Measurements from ENCODE around the gene ACP3. TPM values are rescaled to one million over a fixed set of nuclear protein-coding genes. Genes with fewer than 3 reads are reported as not detected.

The ACP3 gene
- total and polyA plus RNA-seq, 9 donors = 0.29 to 3.4 (median 0.58) TPM

DNA sequence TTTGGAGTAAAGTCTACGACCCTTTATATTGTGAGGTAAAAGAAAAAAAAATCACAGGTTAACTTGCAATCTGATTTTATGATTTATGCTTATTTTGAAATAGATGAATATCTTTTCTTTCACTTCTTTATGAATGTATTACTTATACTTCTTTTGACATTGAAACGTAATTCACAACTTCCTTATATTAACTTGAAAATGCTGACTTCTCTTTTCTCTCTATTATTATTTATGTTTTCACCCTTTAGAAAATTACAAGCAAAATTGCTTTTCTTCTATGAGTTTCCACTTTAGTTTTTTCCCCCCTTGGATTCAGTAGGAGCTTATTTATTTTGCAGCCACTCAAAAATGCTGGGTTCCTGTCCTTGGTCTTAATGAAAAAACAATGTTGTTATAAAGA is 25.4 kb downstream of the ACP3 start:
- no peak for DNase-seq
- Histone ChIP-seq H3K9me3 (replicated peaks; ENCODE audit: control insufficient read depth, low read depth, low read length) (no peaks in the 10 kb centered on the region), H3K27me3 (ENCODE audit: control insufficient read depth, insufficient read depth, low read length) (no peaks in the 10 kb centered on the region), H3K27ac (ENCODE audit: low read length) (no peak overlapping the region), H3K4me3 (ENCODE audit: low read length) (no peak overlapping the region), H3K36me3 (ENCODE audit: control insufficient read depth, insufficient read depth, low read length) (no peaks in the 10 kb centered on the region), H3K4me1 (ENCODE audit: control insufficient read depth, insufficient read depth, low read length) (peaks cover 4% of the 10 kb centered on the region)
- no CpG with 5 or more reads among the region's 2 CpGs for WGBS (ENCODE audit: insufficient coverage)

DNA sequence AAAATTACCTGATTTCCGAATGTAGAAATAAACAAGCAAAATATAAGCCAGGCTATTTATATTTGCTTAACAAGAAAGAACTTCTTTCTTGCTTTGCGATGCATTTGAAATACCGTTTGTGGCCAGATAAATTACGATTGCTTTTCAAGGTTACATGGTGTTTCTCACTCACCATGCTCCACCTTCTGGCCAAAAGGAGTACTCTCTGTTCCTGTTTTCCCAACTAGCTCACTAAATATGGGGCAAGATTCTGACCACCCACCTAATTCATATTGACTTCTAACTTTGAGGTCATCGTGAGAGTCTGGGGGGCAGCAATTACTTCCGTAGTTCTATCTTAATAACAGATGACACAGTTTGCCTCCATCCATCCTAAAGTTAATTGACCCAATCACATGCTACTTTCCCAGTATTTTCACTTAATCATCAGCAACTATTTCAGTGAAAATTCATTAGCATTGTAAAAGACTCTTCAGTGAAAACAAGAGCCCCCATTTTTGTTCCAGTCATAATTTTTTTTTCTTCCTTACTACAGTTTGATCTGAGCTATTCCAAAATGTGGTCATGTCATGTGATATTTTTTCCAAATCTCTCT is 25.9 kb downstream of the ACP3 start:
- no peaks in the 10 kb centered on the region for H3K9me3 ChIP-seq (replicated peaks; ENCODE audit: control insufficient read depth, low read depth, low read length)
- 0% methylated on average over 2 of the region's 6 CpGs for WGBS (ENCODE audit: insufficient coverage)
- no peaks in the 10 kb centered on the region for H3K36me3 ChIP-seq (ENCODE audit: control insufficient read depth, insufficient read depth, low read length)
- no peak overlapping the region for H3K27ac ChIP-seq (ENCODE audit: low read length)
- H3K27me3 ChIP-seq (ENCODE audit: control insufficient read depth, insufficient read depth, low read length) = no peaks in the 10 kb centered on the region
- DNase-seq = peak; percentile 79
- H3K4me1 ChIP-seq (ENCODE audit: control insufficient read depth, insufficient read depth, low read length) = peaks cover 4% of the 10 kb centered on the region
- no peak overlapping the region for H3K4me3 ChIP-seq (ENCODE audit: low read length)

DNA sequence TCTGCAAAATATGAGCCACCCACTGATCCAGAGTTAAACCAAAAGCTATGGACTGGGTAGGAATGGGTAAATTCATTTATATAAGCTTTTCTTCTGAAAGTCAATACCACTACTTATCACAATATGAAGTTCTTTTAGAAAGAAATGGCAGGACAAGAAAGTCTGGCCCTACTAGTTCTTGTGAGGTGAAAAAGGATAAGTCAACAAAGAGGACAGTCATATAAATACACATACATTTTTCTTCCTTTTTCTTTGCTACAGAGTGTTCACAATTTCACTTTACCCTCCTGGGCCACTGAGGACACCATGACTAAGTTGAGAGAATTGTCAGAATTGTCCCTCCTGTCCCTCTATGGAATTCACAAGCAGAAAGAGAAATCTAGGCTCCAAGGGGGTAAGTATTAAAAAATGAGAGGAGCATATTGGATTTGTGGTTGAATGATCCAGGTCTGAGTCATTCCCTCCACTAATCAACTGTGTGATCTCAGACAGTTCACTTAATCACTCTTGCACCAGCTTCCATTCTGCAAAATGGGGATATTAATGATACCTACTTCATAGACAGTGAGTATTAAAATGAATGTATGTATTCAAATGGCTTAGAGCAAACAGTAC is 27.6 kb downstream of the ACP3 start:
- no peak overlapping the region for H3K4me3 ChIP-seq (ENCODE audit: low read length)
- peaks cover 4% of the 10 kb centered on the region for H3K4me1 ChIP-seq (ENCODE audit: control insufficient read depth, insufficient read depth, low read length)
- H3K36me3 ChIP-seq (ENCODE audit: control insufficient read depth, insufficient read depth, low read length) = no peaks in the 10 kb centered on the region
- DNase-seq = no peak
- H3K27me3 ChIP-seq (ENCODE audit: control insufficient read depth, insufficient read depth, low read length) = no peaks in the 10 kb centered on the region
- no peak overlapping the region for H3K27ac ChIP-seq (ENCODE audit: low read length)
- H3K9me3 ChIP-seq (replicated peaks; ENCODE audit: control insufficient read depth, low read depth, low read length) = no peaks in the 10 kb centered on the region

DNA sequence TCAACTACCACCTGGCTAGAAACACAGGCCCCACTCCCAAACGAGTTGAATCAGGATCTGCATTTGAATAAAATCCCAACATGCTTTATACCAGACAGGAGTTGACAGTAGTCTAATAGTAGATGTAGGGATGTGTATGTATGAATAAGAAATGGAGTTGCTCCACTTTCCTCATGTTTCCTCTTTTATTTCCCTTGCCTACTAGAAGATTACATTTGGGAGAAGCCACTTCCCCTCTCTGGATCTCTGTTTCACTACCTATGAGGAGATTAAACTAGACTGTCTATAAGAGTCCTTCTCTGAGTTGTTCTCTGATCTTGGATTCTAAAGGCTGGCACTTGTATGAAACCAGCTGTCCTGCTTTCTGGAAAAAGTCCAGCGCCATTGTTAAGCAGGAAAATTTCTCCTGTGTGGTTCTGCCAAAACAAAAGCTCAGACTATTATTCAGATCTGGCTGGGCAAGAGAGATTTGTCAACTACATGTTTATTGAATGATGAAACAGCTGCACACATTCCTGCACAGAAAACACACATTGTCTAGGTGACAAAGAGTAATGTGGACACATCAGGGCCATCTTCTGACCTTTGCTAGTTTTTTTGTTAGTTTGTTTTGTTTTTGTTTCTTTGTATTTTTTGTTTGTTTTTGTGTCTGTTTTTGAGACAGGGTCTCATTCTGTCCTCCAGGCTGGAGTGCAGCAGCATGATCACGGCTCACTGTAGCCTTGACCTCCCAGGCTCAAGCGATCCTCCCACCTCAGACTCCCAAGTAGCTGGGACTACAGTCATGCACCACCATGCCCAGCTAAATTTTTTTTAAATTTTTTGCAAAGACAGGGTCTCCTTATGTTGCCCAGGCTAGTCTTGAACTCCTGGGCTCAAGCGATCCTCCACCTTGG is 29.9 kb downstream of the ACP3 start:
- H3K36me3 ChIP-seq (ENCODE audit: control insufficient read depth, insufficient read depth, low read length) = no peaks in the 10 kb centered on the region
- H3K27ac ChIP-seq (ENCODE audit: low read length) = peak overlapping the region; percentile 42
- no peaks in the 10 kb centered on the region for H3K9me3 ChIP-seq (replicated peaks; ENCODE audit: control insufficient read depth, low read depth, low read length)
- H3K27me3 ChIP-seq (ENCODE audit: control insufficient read depth, insufficient read depth, low read length) = no peaks in the 10 kb centered on the region
- peak; percentile 71 for DNase-seq
- WGBS (ENCODE audit: insufficient coverage) = 86% methylated on average over 3 of the region's 5 CpGs
- no peak overlapping the region for H3K4me3 ChIP-seq (ENCODE audit: low read length)
- peaks cover 4% of the 10 kb centered on the region for H3K4me1 ChIP-seq (ENCODE audit: control insufficient read depth, insufficient read depth, low read length)

DNA sequence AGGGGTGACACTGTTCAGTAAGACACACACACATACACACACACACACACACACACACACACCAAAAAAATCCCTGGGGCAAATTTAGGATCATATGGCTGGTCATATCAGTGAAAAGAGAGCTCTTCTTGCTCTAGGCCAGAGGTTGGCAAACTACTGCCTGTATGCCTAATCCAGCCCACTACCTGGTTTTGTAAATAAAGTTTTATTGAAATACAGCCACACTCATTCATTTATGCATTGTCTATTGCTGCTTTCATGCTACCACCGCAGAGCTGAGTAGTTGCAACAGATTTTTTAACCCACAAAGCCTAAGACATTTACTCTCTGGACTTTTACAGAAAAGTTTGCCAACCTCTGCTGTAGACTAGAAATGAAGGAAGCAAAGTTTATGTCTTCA is 30.6 kb downstream of the ACP3 start:
- H3K9me3 ChIP-seq (replicated peaks; ENCODE audit: control insufficient read depth, low read depth, low read length) = no peaks in the 10 kb centered on the region
- no peaks in the 10 kb centered on the region for H3K27me3 ChIP-seq (ENCODE audit: control insufficient read depth, insufficient read depth, low read length)
- peaks cover 4% of the 10 kb centered on the region for H3K4me1 ChIP-seq (ENCODE audit: control insufficient read depth, insufficient read depth, low read length)
- DNase-seq = no peak
- WGBS (ENCODE audit: insufficient coverage) = no CpG with 5 or more reads among the region's 1 CpG
- no peaks in the 10 kb centered on the region for H3K36me3 ChIP-seq (ENCODE audit: control insufficient read depth, insufficient read depth, low read length)
- H3K27ac ChIP-seq (ENCODE audit: low read length) = no peak overlapping the region
- H3K4me3 ChIP-seq (ENCODE audit: low read length) = no peak overlapping the region

DNA sequence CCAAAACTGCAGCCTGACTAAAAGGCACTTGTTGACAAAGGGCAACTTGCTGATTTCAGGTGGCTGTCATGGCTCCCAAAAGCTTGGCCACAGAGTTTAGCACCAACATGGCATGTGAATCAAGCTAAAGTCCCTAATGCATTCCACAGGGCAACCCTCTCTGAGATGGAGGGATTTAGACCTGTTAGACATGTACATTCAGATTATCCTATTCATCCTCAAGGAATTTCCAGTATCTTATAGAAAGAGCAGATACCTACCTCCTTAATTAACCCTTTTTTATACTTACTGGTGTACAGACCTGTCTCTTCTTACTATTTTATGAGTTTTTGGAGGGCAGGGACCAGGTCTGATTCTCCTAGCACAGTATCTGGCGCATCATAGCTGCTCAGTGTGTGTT is 31.3 kb downstream of the ACP3 start:
- no peak overlapping the region for H3K4me3 ChIP-seq (ENCODE audit: low read length)
- peaks cover 4% of the 10 kb centered on the region for H3K4me1 ChIP-seq (ENCODE audit: control insufficient read depth, insufficient read depth, low read length)
- DNase-seq = no peak
- H3K36me3 ChIP-seq (ENCODE audit: control insufficient read depth, insufficient read depth, low read length) = no peaks in the 10 kb centered on the region
- no peaks in the 10 kb centered on the region for H3K27me3 ChIP-seq (ENCODE audit: control insufficient read depth, insufficient read depth, low read length)
- no CpG with 5 or more reads among the region's 1 CpG for WGBS (ENCODE audit: insufficient coverage)
- H3K9me3 ChIP-seq (replicated peaks; ENCODE audit: control insufficient read depth, low read depth, low read length) = no peaks in the 10 kb centered on the region
- no peak overlapping the region for H3K27ac ChIP-seq (ENCODE audit: low read length)

GRCh38 chr3:132350814-132351213 is 33.6 kb downstream of the ACP3 start:
- Histone ChIP-seq H3K4me3 (ENCODE audit: low read length) (no peak overlapping the region), H3K27ac (ENCODE audit: low read length) (no peak overlapping the region), H3K9me3 (replicated peaks; ENCODE audit: control insufficient read depth, low read depth, low read length) (no peaks in the 10 kb centered on the region), H3K27me3 (ENCODE audit: control insufficient read depth, insufficient read depth, low read length) (no peaks in the 10 kb centered on the region), H3K36me3 (ENCODE audit: control insufficient read depth, insufficient read depth, low read length) (no peaks in the 10 kb centered on the region), H3K4me1 (ENCODE audit: control insufficient read depth, insufficient read depth, low read length) (peaks cover 4% of the 10 kb centered on the region)
- 81% methylated on average over 1 of the region's 1 CpG for WGBS (ENCODE audit: insufficient coverage)
- no peak for DNase-seq

DNA sequence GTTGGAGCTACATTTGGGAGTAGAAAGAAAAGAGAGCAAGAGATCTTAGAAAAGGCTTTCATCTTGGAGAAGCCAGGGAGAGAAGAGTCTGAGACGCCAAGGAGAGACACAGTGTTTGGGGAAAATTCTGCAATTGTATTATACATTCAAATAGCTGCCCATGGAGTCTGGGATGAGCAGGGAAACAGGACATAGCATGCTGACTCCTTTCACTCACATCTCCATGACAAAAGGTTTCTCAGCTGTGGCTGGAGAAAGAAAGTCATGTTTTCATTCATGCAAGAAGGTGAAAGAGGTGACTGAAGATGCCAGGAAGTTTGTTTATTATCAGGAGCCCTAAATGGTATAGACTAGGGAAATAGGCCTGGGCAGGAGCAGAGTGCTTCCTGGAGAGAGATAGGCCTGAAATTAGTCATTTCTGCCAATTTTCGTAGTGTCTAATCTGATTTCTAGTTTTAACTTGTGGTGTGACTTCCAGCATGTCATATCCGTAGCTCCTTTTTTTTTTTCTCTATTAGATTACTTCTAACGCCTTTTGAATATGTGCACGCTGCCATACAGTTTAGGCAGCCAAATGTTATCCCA is 34.1 kb downstream of the ACP3 start:
- Histone ChIP-seq H3K36me3 (ENCODE audit: control insufficient read depth, insufficient read depth, low read length) (no peaks in the 10 kb centered on the region), H3K9me3 (replicated peaks; ENCODE audit: control insufficient read depth, low read depth, low read length) (no peaks in the 10 kb centered on the region), H3K4me1 (ENCODE audit: control insufficient read depth, insufficient read depth, low read length) (peaks cover 4% of the 10 kb centered on the region), H3K4me3 (ENCODE audit: low read length) (no peak overlapping the region), H3K27me3 (ENCODE audit: control insufficient read depth, insufficient read depth, low read length) (no peaks in the 10 kb centered on the region), H3K27ac (ENCODE audit: low read length) (no peak overlapping the region)
- DNase-seq = no peak
- WGBS (ENCODE audit: insufficient coverage) = no CpG with 5 or more reads among the region's 5 CpGs

DNA sequence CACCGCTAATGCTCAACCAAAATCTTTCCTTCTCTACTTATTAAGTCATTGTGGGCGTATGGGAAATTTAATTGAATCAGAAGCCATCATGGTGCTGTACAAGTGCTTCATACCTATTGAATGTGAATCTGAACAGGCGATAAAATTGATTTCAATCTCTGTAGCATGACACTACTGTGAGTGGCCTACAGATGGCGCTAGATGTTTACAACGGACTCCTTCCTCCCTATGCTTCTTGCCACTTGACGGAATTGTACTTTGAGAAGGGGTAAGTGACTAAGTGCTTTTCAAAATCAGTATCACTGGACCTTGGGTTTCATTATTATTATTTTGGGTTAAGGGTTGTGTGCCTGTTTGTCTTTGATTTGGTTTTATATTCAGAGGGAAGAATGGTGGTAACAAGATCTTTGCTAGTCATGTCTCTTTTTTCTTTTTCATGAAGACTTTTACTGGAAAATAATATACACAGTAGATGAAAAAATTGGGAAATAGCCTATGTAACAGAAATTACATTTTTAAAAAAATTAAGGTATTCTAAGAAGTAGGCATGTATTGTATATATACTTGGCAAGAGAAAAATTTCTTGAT is 35.4 kb downstream of the ACP3 start:
- 20% methylated on average over 1 of the region's 6 CpGs for WGBS (ENCODE audit: insufficient coverage)
- H3K4me3 ChIP-seq (ENCODE audit: low read length) = no peak overlapping the region

More for the DNA sequence above, 35.4 kb downstream of the ACP3 start:
- Histone ChIP-seq H3K27me3 (ENCODE audit: control insufficient read depth, insufficient read depth, low read length) (no peaks in the 10 kb centered on the region), H3K27ac (ENCODE audit: low read length) (no peak overlapping the region), H3K4me1 (ENCODE audit: control insufficient read depth, insufficient read depth, low read length) (no peaks in the 10 kb centered on the region), H3K36me3 (ENCODE audit: control insufficient read depth, insufficient read depth, low read length) (no peaks in the 10 kb centered on the region), H3K9me3 (replicated peaks; ENCODE audit: control insufficient read depth, low read depth, low read length) (no peaks in the 10 kb centered on the region)
- peak; percentile 68 for DNase-seq

Data from muscle of leg (tissue), 11 donors.